ENCODE data around the gene TMPRSS4. TPM values are rescaled to one million over a fixed set of nuclear protein-coding genes. Genes with fewer than 3 reads are reported as not detected.
"Not testable (repeated sequence)": the region's sequence is repeated elsewhere in the genome, so short reads cannot be mapped to it uniquely, and the experiment has no call there.

TMPRSS4 gene
- total RNA-seq, 1 experiment from 2014 or later: not detected

- DNase-seq (ENCODE audit: low read depth): no peak
Observed at GRCh38 chr11:118055966-118056365, 20.9 kb upstream of the TMPRSS4 start.

DNA sequence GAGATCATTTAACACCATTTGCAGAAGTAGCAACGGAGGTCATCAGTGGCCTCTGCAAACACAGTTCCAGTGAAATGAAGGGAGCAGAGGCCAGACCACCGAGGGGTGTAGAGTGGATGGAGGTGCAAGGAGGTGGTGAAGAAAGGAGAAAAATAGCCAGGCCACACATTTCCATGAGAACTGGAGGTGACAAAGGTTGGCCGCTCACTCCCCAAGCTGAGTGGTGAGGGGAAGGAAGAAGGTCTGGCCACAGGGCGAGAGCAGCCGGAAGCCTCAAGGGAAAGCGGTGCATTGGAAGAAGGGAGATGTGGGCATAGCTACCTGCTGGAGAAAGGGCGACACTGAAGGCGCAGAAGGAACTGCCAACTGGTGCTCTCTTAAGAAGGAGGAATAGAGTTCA, 20.1 kb upstream of the TMPRSS4 start:
- no peak for DNase-seq (ENCODE audit: low read depth)

DNA sequence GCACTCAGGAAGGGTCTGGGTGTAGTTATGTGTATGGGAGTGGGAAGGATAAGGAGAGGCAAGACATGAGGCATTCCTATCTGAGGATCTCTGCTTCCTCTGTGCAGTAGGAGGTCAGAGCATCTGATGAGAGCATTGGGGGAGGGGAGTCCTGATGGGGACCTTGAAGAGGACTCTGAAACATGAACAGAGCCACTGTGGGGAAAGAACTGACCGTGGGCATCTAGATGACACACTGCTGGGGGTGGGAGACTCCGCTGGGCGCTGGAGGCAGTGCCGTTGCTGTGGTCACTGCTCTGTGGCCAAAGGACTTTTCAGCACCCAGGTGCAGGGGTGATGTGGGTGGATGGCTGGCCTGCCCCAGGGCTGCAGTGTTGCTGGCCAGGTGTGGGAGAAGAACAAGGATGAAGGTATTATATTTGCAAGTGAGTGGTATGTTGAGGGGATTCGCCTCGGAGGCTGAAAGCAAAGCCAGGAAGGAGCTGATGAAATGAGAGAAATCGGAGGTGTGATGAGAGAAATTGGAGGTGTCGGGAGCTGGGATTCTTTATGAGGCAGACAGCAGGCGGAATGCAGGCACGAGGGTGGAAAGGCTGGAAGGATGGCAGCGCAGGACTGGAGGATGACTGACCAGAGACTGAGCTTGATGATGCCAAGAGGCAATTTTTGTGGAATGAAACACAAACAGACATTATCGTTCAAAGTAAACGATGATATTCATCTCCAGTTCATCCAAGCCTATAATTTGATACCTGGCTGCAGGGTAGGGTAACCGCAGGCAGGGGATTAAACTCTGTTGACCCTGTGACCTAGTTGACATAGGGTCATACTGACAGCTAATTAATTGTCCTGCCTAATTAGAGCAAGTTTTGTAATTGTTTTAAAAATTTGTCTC, 19.4 kb upstream of the TMPRSS4 start:
- DNase-seq (ENCODE audit: low read depth): no peak

DNA sequence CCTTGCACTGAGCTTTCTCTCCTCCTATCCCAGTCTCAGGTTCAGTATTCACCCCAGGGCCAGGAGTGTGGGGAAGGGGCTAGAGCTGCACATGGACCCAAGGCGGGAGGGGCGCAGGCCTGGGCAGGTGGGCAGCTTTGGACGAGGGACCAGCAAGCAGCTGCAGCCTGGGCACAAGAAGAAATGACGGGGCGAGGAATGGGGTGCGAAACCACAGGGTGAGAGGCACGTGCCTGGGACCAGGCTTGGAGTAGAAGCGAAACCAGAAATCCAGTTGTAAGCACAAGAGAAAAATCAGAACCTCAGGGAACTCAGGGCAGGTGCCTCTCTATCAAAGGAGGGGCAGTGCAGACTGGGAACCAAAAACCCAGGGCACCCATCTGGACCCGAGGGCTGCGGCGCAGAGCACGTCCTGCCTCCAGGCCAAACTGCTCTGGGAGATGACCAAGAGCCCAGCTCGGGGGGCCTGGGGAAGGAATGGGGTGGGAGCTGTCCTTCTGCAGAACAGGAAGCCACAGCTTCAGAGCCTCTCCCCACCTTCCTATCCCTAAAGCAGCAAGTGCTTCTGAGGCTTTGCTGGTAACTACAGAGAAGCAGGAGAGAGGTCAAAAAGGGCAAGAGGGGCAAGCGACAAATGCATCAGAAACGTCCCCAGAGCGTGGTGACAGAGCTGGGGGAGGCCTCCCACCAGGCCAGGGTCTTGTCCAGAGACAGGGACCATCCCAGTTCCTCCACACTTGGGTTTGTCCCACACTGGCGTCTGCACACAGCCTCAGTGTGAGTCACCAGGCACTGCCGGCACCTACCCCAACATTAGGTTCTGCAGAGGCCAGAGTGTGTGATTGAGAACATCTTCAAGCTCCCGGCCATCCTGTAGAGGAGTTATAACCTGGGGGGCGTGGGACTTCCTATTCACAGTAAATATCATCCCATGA, 18.3 kb upstream of the TMPRSS4 start:
- no peak for DNase-seq (ENCODE audit: low read depth)

DNA sequence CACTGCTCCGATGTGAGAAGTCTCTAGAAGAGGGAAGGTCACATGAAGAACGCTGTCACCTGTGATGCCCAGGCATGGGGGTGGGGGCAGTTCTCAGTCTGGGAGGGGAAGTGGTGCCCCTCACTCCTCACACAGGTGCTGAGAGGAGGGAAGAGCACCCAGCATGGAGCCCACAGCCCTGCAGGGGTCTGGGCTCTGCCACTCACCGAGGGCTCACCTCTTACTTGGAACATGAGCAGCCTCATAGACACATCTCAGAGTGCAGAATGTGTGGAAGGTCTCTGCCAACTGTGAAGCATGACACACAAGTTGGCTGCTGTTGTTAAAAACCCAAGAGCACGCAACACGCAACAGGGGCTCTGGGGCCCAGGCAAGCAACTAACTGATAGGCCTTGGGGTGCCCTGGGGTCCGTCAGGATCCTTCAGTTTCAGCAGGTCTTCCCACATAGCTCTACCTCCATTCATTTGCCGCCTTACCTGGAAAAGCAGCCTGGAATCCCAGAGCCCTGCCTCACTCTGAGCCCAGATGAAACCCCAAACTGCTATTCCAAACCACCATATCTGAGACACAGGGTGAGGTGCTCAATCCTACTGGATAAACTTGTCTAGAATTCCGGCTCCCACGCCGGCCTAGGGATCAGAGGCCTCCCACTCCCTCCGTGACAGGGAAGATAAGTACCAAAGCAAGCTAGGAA, 17.5 kb upstream of the TMPRSS4 start:
- no peak for DNase-seq (ENCODE audit: low read depth)

DNA sequence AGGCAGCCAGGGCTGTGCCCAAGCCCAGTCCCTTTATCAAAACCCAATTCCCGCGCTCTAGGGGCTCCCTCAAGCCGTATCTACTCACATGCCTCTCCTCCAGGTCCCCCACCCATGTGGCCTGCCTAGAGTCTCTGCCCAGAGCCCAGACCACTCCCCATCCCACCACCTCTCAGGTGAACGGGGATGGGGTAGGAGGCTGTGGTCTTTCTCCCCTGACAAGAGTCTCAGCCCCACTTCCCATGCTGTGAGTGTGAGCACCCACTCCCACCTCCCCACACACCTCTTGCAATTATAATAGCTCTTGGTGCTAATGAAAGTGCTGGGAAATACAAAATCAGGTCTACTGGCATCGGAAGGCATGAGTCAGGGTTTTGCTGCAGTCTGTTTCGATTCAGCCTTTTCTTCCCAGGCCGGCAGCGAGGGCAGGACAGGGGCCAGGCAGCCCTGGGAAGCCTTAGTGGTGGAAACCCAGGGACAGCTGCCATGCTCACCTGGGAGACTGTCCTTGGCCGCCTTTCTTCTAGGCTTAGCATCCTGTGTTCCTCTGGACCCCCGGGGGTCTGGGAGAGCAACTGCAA, 16.7 kb upstream of the TMPRSS4 start:
- DNase-seq (ENCODE audit: low read depth): peak; percentile 29

DNA sequence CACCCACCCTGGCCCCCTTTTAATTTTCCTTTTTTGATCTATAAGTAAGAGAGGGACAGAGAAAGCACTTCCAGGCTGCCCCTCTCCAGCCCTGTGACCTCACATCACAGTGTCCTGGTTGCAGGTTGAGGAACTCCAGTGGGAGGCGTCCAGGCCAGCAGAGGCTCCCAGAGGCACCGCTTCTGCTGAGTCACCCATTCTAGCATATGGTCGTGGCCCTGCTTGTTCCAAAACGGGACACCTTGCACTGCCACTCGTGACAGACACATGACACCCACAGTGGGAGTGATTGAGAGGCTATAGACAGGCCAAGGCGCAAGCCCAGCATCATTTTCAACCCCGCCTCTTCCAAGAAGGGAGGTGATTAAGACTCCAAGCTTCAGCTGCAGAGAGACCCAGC, 16.0 kb upstream of the TMPRSS4 start:
- DNase-seq (ENCODE audit: low read depth): peak; percentile 6

- no peak for DNase-seq (ENCODE audit: low read depth)
Observed at GRCh38 chr11:118061586-118062125, 15.2 kb upstream of the TMPRSS4 start.

GRCh38 chr11:118062181-118062580, 14.7 kb upstream of the TMPRSS4 start:
- not testable (repeated sequence) for DNase-seq (ENCODE audit: low read depth)

GRCh38 chr11:118062631-118063030, 14.2 kb upstream of the TMPRSS4 start:
- DNase-seq (ENCODE audit: low read depth): not testable (repeated sequence)

- no peak for DNase-seq (ENCODE audit: low read depth)
Observed at GRCh38 chr11:118064956-118065355, 11.9 kb upstream of the TMPRSS4 start.

- no peak for DNase-seq (ENCODE audit: low read depth)
Observed at GRCh38 chr11:118065384-118065783, 11.5 kb upstream of the TMPRSS4 start.

DNA sequence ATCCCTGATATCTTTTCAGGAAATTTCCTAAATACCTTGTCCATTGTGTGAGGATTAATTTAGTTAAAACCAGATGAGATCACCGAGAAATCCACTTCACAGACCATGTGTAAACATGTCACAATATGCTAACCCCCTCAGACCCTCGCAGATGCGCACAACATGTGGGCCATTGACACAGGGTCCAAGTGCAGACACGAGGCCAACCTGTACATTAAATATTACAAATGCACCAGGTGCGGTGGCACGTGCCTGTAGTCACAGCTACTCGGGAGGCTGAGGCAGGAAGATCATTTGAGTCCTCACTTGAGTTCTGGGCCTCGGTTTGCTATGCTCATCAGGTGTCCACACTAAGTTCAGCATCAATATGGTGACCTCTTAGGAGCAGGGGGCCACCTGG, 9.9 kb upstream of the TMPRSS4 start:
- no peak for DNase-seq (ENCODE audit: low read depth)

DNA sequence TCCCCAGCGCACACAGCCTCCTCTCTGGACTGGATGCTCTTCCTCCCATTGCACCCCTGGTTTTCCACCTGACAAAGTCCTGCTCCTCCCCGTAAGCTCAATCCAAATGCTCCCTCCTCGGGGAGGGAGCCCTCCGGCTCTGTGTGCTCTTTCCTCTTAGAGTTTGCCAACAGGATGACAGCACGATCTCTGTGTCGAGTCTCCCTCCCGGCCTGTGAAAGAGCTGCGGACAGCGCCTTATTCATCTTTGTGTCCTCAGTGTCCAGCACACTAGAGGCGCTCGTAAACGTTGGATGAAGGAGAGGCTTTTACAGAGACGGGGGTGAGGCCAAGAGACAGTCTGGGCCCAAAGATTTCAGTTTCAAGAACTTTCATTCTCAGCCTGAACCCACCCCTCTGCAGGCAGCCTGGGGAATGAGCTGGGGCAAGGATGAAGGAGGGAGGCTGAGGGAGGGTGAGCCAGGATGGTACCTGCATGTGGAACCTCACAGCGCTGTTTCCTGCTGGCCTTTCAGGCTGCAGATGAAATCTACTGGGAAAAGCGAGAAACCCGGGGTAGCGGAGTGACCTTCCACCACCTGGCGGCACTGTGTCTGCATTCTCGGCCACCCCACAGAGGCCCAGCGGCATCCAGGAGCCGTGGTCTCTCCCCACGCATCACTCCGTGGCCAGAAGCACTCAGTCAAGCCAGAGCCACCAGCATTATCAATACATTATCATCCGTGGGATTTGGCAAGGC, 8.5 kb upstream of the TMPRSS4 start:
- DNase-seq (ENCODE audit: low read depth): no peak

GRCh38 chr11:118068945-118069612, 7.8 kb upstream of the TMPRSS4 start:
- no peak for DNase-seq (ENCODE audit: low read depth)

DNA sequence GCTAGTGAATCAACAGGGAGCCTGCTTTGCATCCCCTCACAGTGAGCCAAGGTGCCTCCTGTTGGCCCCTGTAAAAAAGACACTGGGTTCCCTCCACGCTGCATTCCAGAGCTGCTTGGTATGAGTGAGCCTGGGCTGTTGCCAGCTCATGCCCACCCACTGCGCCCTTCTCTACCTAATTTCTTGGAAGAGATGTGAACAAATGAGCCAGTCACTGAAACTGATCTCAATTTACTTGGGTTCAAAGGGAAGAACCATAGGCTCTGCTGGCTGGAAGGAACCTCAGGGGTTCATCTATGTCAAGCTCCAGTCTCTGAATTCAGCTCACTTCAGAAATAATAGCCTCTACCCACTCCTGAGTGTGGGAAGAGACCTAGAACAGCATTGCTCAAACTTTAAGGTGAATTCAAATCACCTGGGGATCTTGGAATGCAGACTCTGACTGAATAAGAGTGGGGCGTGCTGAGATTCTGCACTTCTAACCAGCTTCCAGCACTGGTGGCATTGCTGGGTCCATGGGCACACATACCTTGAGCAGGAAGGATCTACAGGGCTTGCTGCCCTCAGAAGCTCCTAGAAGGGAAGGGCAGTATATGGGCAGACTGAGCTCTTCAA, 5.4 kb upstream of the TMPRSS4 start:
- no peak for DNase-seq (ENCODE audit: low read depth)

DNA sequence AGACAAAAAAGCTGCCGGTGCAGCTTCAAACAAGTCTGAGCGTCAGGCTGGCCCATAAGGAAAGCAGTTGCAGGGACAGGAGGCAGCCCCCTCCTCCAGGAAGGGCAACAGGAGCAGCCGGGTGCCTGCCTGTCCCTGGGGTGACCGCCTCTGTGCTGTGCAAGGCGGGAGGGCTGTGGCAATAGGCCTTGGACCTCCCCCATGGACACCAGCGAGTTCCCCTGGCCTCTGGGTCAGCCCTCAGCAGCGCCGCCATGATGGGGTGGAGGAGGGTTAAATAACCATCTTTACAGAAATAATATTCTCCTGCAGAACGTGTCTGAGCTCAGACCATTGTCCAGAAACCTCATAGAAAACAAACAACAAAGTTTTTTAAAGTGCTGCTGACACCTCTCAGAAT, 3.3 kb upstream of the TMPRSS4 start:
- DNase-seq (ENCODE audit: low read depth): no peak

- no peak for DNase-seq (ENCODE audit: low read depth)
Observed at GRCh38 chr11:118074091-118074685, 2.7 kb upstream of the TMPRSS4 start.

GRCh38 chr11:118074785-118075184, 2.1 kb upstream of the TMPRSS4 start:
- DNase-seq (ENCODE audit: low read depth): no peak

Measured in M059J (cell line).